DMS53 treated with DMSO at 0.1 percent for 48 hours (cell line): ENCODE data around the gene HDDC2.

ENCODE experiments used
- DNase-seq: peaks from one replicate; lab custom pipeline; 2025; ENCODE audit not compliant: unreplicated experiment; lab: John Stamatoyannopoulos, UW

HDDC2 gene

DNA sequence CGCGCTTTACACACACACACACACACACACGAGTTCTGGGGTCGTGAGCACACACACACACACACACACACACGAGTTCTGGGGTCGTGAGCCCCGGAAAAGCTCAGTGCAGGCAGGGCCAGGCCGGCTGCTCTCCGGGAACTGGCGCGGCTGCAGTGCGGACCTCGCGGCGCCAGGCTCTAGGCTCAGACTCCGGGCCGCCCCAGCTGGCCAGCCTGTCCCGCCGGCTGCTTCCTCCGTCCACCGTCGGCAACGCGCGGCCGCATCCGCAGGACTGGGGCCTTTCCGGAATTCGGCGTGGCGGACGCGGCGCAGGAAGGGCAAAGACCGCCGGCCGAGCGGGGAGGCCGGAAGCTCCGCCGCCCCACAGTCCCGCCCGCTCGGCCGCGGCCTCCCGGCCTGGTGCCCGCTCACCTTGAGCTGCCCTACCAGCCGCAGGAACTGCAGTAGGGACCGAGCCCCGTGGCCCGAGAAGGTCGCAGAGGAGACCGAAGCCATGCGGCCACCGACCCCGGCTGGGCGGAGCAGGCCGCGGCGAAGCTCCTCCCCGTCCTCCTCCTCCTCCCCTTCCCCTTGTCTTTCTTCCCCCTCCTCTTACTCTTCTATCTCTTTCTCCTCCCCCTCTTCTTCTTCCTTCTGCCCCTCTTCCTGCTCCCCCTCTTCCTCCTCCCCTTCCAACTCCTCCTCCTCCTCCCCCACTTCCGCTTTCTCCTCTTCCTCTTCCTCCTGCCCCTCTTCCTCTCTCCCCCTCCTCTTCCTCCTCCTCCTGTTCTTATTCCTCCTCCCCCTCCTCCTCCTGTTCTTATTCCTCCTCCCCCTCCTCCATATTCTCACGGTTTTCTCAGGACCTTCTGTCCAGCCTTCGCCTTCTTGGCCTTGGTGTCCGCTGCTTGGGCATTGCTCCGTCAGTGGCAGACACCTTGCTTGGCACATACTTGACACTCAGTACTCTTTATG, at the start of gene HDDC2:
Gene HDDC2 (minus strand): TSS at position 533 of the 957 bp plus-strand sequence. CDS start 35 bp downstream, at position 498.
- peak; percentile 17 for DNase-seq

DNA sequence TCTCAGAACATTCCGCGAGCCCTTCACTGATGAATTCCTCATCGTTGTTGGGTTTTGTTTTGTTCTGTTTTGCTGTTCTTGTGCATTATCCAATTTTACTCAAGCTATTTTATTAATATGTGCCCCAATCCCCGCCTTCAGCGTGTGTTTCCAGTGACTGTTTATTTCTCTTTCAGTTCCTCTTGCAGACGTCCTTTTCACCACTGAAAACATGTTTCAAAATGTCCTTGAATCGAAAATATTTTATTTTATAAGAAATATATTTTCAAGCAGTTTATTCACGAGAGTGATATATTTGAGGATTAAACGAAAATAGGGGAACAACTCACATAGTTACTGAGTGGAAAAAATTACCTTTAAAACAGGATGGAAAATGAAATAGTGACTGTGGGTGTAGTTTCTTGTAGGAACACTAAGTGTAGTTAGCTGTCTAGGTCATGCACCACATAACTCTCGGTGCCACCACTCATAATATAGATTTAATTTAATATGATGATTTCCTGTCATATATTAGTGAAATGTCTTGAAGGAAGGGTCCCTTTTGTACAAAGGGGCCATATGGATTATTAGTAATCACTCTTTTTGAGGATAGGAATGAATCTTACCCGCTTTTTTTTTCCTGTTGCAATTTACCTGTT, 45.3 kb upstream of the HDDC2 start:
- no peak for DNase-seq

GRCh38 chr6:125346201-125346925, 44.6 kb upstream of the HDDC2 start:
- no peak for DNase-seq

- DNase-seq = no peak
These were observed 39.7 kb upstream of the HDDC2 start for GRCh38 chr6:125341460-125341859.

- DNase-seq = no peak
These were observed 39.2 kb upstream of the HDDC2 start for GRCh38 chr6:125340991-125341390.

- no peak for DNase-seq
These were observed 38.5 kb upstream of the HDDC2 start for GRCh38 chr6:125340175-125340835.

DNA sequence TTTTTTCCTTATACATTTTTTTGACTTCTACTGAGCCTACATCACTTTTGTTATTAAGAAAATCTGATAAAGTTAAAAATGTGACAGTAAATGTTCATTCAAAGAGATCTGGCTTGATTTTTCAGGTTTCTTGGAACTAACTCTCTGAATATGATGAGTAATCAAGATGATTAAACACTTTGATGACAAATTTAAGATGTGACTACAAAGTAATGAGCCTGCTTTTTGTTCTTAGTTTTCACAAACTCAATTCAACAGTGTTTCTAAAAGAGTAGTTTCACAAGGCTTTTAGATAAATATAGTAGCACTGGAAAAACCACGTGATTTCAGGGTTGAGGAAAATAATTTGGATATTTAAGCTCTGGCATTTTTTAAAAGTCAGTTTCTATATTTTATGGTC, 37.9 kb upstream of the HDDC2 start:
- no peak for DNase-seq

DNA sequence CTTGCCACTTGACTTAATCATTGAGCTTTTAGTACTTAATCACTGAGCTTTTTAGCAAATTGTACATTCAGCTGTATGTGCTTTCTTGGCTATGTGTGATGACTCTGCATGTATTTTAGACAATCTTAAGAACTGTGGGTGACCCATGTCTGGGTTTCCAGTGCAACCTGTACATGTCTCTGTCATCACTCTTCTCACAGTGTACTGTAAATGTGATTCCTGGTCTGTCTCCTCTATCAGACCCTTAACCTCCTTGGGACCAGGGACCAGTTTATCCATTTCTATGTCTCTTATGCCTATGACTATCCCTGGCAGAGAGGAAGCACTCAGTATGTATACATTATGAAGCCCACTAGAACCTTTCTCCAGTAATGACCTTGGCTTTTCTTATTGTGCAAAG, 36.6 kb upstream of the HDDC2 start:
- no peak for DNase-seq

DNA sequence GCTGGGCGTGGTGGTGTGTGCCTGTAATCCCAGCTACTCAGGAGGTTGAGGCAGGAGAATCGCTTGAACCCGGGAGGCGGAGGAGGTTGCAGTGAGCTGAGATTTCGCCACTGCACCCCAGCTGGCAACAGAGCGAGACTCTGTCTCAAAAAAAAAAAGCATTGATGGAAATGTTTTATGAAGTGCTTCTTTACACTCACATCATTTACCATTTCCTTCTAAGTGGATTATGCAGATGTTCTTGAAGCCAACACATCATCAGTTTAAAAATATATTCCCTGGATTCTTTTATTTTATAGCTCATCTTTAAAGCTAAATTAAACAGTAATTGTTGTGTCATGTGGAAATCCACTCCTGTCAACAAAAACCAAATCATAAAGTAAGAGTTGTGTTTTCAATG, 35.9 kb upstream of the HDDC2 start:
- DNase-seq = no peak

DNA sequence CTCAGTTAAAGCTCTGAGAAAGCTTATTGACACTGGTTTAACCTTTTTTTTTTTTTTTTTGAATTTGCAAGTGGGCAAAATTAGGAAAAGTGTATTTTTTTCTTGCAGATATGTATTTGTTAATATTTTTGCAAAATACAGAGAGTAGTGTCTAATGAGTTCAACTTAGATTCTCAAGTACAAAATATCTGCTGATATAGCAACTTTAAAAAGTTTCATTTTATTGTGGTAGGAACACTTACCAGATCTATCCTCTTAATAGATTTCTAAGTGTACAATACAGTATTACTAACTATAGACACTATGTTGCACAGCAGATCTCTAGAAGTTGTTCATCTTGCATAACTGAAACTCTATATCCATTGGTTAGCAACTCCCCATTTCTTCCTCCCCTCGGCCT, 30.9 kb upstream of the HDDC2 start:
- DNase-seq = no peak

DNA sequence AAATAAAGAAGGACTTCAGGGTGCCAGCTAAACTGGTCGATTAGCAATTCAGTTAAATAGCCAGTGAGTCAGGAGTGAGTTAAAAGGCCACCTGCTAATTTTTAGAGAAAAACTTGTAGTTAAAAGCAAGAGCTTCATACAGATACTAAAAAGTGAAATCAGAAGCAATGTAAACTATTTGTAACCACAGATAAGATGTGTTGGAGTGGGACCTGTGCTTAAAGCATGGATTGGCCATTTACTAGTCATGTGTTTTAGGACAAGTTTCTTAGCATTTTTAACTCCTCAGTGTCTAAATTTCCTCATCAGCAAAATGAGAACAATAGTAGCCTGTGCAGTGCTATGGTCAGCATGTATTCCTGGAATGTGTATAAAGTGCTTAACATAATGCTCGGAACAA, 23.8 kb upstream of the HDDC2 start:
- DNase-seq = no peak

DNA sequence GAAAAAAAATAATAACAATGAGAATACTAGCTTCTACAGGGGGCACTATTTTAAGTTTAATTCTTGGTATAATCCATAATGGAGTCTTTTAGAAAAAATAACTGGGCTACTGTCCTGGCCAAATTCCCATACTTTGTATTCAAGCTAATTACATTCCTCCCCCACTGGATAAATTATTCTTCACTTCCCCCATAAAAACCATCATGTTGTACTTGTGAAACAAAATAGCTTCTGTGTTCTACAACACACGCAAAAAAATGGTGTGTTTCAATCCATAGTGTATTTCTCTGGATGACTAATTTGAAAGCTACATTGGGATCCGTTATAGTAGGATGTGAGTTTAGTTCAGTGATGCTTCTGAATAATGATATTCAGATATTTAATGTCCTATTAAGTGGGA, 21.6 kb upstream of the HDDC2 start:
- DNase-seq = no peak

- DNase-seq = no peak
These were observed 14.9 kb upstream of the HDDC2 start for GRCh38 chr6:125316621-125317020.

- DNase-seq = no peak
These were observed 13.8 kb upstream of the HDDC2 start for GRCh38 chr6:125315548-125315947.

DNA sequence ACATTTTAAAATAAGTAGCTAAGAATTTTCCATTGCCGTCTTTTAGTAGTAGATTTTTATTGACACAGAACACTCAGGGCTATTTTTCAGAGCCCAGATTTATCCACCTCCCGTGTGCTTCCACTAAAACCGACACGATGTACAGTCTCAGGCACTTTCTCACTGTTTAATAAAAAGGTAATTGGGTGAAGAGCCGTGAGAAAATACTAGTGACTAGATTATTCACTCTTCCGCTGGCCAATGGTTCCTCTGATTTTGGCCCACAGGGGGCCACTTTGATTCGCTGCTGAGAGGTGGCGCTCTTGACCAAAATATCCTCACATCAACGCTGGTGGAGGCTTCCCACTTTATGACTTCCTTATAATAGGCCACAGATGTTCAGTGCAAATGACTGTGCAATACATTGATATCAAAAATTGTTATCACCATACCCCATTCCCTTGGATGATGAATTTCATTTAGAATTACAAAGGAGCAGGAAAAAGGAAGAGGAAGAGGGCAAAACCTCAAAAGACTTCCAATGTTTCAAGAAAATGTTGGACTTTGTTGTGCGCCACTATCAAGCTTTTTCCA, 12.3 kb upstream of the HDDC2 start:
- DNase-seq = peak; percentile 49

- DNase-seq = no peak
These were observed 11.2 kb upstream of the HDDC2 start for GRCh38 chr6:125312950-125313349.

DNA sequence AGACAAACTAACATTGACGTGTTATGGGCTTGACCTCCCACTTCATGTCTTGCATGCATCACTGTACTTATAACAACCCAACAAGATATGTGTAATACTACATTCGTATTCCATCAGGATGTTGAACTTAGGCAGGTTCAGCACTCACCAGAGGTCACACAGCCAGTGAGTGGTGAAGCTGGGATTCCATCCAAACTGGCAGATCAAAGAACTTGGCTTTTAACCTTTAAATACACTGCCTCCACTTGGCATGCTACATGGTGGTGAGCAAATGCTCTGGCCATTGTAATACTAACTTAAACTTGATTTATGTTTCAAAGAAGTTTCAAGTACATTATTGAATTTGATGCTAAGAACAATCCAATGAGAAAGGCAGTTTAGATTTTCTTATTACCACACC, 10.7 kb upstream of the HDDC2 start:
- DNase-seq = no peak

- DNase-seq = peak; percentile 60
These were observed 9.4 kb upstream of the HDDC2 start for GRCh38 chr6:125310994-125311649.

- no peak for DNase-seq
These were observed 6.3 kb upstream of the HDDC2 start for GRCh38 chr6:125307964-125308615.
